ACHN (cell line): Measurements from ENCODE around the gene NOP56.

ENCODE experiments used
- DNase-seq: peaks from one replicate; pipeline ENCODE4 v3.0.0-alpha.2; 2015
- in situ Hi-C: cut with HindIII; loops from 2 replicates; pipeline ENCODE4 v1.10.0; 2017; ENCODE audit warnings: low sequenced_read_pairs, low pct_ligation_motif_present, low pct_unique_long_range_greater_than_20kb

Gene NOP56

GRCh38 chr20:2633381-2633780, 19.1 kb upstream of the NOP56 start:
- DNase-seq = no peak
- in situ Hi-C loops = no loop called here

- in situ Hi-C loops = no loop called here
- no peak for DNase-seq
Measured at GRCh38 chr20:2637246-2637645, 15.2 kb upstream of the NOP56 start.

- no peak for DNase-seq
- in situ Hi-C loops = no loop called here
Measured at GRCh38 chr20:2640260-2640659, 12.2 kb upstream of the NOP56 start.

- no peak for DNase-seq
- in situ Hi-C loops = no loop called here
Measured at GRCh38 chr20:2640899-2641298, 11.5 kb upstream of the NOP56 start.

GRCh38 chr20:2643708-2644107, 8.7 kb upstream of the NOP56 start:
- in situ Hi-C loops = no loop called here
- no peak for DNase-seq

GRCh38 chr20:2652724-2653555, 508 bp downstream of the NOP56 start:
- no peak for DNase-seq

GRCh38 chr20:2653556-2654383, 1.3 kb downstream of the NOP56 start:
- in situ Hi-C loops = no loop called here
- no peak for DNase-seq

More at GRCh38 chr20:2652724-2653555, 508 bp downstream of the NOP56 start:
- in situ Hi-C loops = no loop called here

- DNase-seq = no peak
- in situ Hi-C loops = no loop called here
Measured at GRCh38 chr20:2654384-2654822, 2.0 kb downstream of the NOP56 start.

- in situ Hi-C loops = no loop called here
- DNase-seq = no peak
Measured at GRCh38 chr20:2654831-2655230, 2.4 kb downstream of the NOP56 start.

- no peak for DNase-seq
- in situ Hi-C loops = no loop called here
Measured at GRCh38 chr20:2655331-2656116, 3.1 kb downstream of the NOP56 start.

GRCh38 chr20:2656471-2657117, 4.2 kb downstream of the NOP56 start:
- no peak for DNase-seq
- in situ Hi-C loops = no loop called here

- in situ Hi-C loops = no loop called here
- no peak for DNase-seq
Measured at GRCh38 chr20:2657241-2657640, 4.8 kb downstream of the NOP56 start.

GRCh38 chr20:2657674-2658073, 5.2 kb downstream of the NOP56 start:
- in situ Hi-C loops = no loop called here

GRCh38 chr20:2658414-2659354, 6.3 kb downstream of the NOP56 start:
- in situ Hi-C loops = no loop called here
- peak; percentile 17 for DNase-seq

More at GRCh38 chr20:2657674-2658073, 5.2 kb downstream of the NOP56 start:
- no peak for DNase-seq

GRCh38 chr20:2659547-2659946, 7.1 kb downstream of the NOP56 start:
- DNase-seq = no peak
- in situ Hi-C loops = no loop called here

GRCh38 chr20:2663364-2663886, 11.0 kb downstream of the NOP56 start:
- in situ Hi-C loops = no loop called here
- DNase-seq = no peak
